ENCODE results near the gene CHKA. TPM values are rescaled to one million over a fixed set of nuclear protein-coding genes. Genes with fewer than 3 reads are reported as not detected.
A peak's percentile ranks its signal among the peaks of the same experiment; 100 is the strongest.

Gene CHKA
- total RNA-seq, 2 donors from 2014 or later = 72.1 to 92.6 TPM

GRCh38 chr11:68020575-68020974 is 100.6 kb downstream of the CHKA start:
- Histone ChIP-seq H3K9me3 (no peaks in the 10 kb centered on the region), H3K27me3 (no peaks in the 10 kb centered on the region), H3K4me1 (peaks cover 16% of the 10 kb centered on the region), H3K36me3 (replicated peaks in 1 of 2; ENCODE audit: insufficient read depth in 1 of 2, low read depth in 2 of 2) (no peaks in the 10 kb centered on the region), H3K4me3 (no peak overlapping the region), H3K27ac (no peak overlapping the region)
- 44 to 47% methylated on average over 8 to 11 of the region's 11 CpGs for WGBS, 2 donors
- ATAC-seq (peak; percentile 13), DNase-seq (no peak)
- intact Hi-C loops (cut with DNase I) = no loop called here
- peak in 4 of 7 experiments; percentile 20 to 31 (median 25) for TF ChIP-seq CTCF (IDR thresholded peaks at IDR 0.05)
- TF ChIP-seq POLR2A (IDR thresholded peaks at IDR 0.05) = no peak

GRCh38 chr11:68019486-68019885 is 101.7 kb downstream of the CHKA start:
- TF ChIP-seq POLR2A (IDR thresholded peaks at IDR 0.05) = no peak
- intact Hi-C loops (cut with DNase I) = no loop called here
- Histone ChIP-seq H3K4me3 (no peak overlapping the region), H3K9me3 (no peaks in the 10 kb centered on the region), H3K4me1 (peaks cover 19% of the 10 kb centered on the region), H3K27ac (no peak overlapping the region), H3K36me3 (replicated peaks in 1 of 2; ENCODE audit: insufficient read depth in 1 of 2, low read depth in 2 of 2) (no peaks in the 10 kb centered on the region), H3K27me3 (no peaks in the 10 kb centered on the region)
- ATAC-seq (no peak), DNase-seq (no peak)
- 89% methylated on average over 10 to 12 of the region's 12 CpGs for WGBS, 2 donors

GRCh38 chr11:68018730-68019190 is 102.4 kb downstream of the CHKA start:
- DNase-seq = no peak
- ATAC-seq = no peak
- no peaks in the 10 kb centered on the region for H3K36me3 ChIP-seq (replicated peaks in 1 of 2; ENCODE audit: insufficient read depth in 1 of 2, low read depth in 2 of 2)
- no peaks in the 10 kb centered on the region for H3K27me3 ChIP-seq
- intact Hi-C loops (cut with DNase I) = no loop called here
- TF ChIP-seq CTCF (IDR thresholded peaks at IDR 0.05) = no peak
- TF ChIP-seq POLR2A (IDR thresholded peaks at IDR 0.05) = no peak
- 80 to 90% methylated on average over 1 to 16 of the region's 18 CpGs for WGBS, 2 donors
- H3K4me1 ChIP-seq = peaks cover 26% of the 10 kb centered on the region
- no peak overlapping the region for H3K27ac ChIP-seq
- no peaks in the 10 kb centered on the region for H3K9me3 ChIP-seq
- no peak overlapping the region for H3K4me3 ChIP-seq

- peak overlapping the region in 1 of 4 donors; percentile 37 for H3K27ac ChIP-seq
- ATAC-seq (no peak), DNase-seq (no peak)
- no peaks in the 10 kb centered on the region for H3K36me3 ChIP-seq (replicated peaks in 1 of 2; ENCODE audit: insufficient read depth in 1 of 2, low read depth in 2 of 2)
- TF ChIP-seq POLR2A (IDR thresholded peaks at IDR 0.05) (no peak), CTCF (IDR thresholded peaks at IDR 0.05) (no peak)
- H3K4me3 ChIP-seq = no peak overlapping the region
- intact Hi-C loops (cut with DNase I) = no loop called here
- H3K9me3 ChIP-seq = no peaks in the 10 kb centered on the region
- 73% methylated on average over 21 to 23 of the region's 27 CpGs for WGBS, 2 donors
- H3K4me1 ChIP-seq = peaks cover 31% of the 10 kb centered on the region
- H3K27me3 ChIP-seq = no peaks in the 10 kb centered on the region
Measured at GRCh38 chr11:68017980-68018729, 103.0 kb downstream of the CHKA start.

GRCh38 chr11:68016904-68017817 is 104.0 kb downstream of the CHKA start:
- no peak for ATAC-seq
- intact Hi-C loops (cut with DNase I) = no loop called here

More at GRCh38 chr11:68016904-68017817, 104.0 kb downstream of the CHKA start:
- H3K9me3 ChIP-seq = no peaks in the 10 kb centered on the region
- DNase-seq = no peak
- no peak overlapping the region for H3K4me3 ChIP-seq
- H3K27ac ChIP-seq = peak overlapping the region in 3 of 4 donors; percentile 23 to 39 (median 37)
- no peak for TF ChIP-seq POLR2A (IDR thresholded peaks at IDR 0.05)
- TF ChIP-seq CTCF (IDR thresholded peaks at IDR 0.05) = no peak
- H3K36me3 ChIP-seq (replicated peaks in 1 of 2; ENCODE audit: insufficient read depth in 1 of 2, low read depth in 2 of 2) = no peaks in the 10 kb centered on the region
- WGBS, 2 donors = 55 to 65% methylated on average over 5 to 16 of the region's 16 CpGs
- no peaks in the 10 kb centered on the region for H3K27me3 ChIP-seq
- H3K4me1 ChIP-seq = peaks cover 40% of the 10 kb centered on the region

All from body of pancreas (tissue), 4 donors.